Activated CD4-positive, alpha-beta memory T cell treated with anti-CD3 and anti-CD28 coated beads, Interleukin-2, amount 10 ng/mL, durations not matched to agents 7 days and 5 days (primary cell): ENCODE measurements around the gene HOXD12. TPM values are rescaled to one million over a fixed set of nuclear protein-coding genes. Genes with fewer than 3 reads are reported as not detected.

Source experiments
- total RNA-seq, 2 experiments: library from RNA; stranded (reverse); gene quantifications; one replicate each; pipeline ENCODE4 v1.2.3, GENCODE V29; 2021

HOXD12 gene
- total RNA-seq, 2 experiments from 2014 or later: not detected

Other genes starting within 250 kb of the HOXD12 start
- gene LNPK, start 97.5 kb upstream of the HOXD12 start, total RNA-seq: 10 to 100 TPM; 43.5 to 48.7 TPM
- gene EVX2, start 15.8 kb upstream of the HOXD12 start, total RNA-seq: not detected
- gene HOXD13, start 7.1 kb upstream of the HOXD12 start, total RNA-seq: not detected
- gene HOXD11, start 7.5 kb downstream of the HOXD12 start, total RNA-seq: not detected
- gene HOXD10, start 17.0 kb downstream of the HOXD12 start, total RNA-seq: not detected
- gene HOXD9, start 22.9 kb downstream of the HOXD12 start, total RNA-seq: not detected
- gene HOXD8, start 29.9 kb downstream of the HOXD12 start, total RNA-seq: not detected
- gene HOXD4, start 51.8 kb downstream of the HOXD12 start, total RNA-seq: not detected
- gene HOXD3, start 57.5 kb downstream of the HOXD12 start, total RNA-seq: not detected
- not detected for gene HOXD1, start 88.9 kb downstream of the HOXD12 start, total RNA-seq
- 10 to 100 TPM; 12.2 to 15.1 TPM for gene MTX2, start 169.6 kb downstream of the HOXD12 start, total RNA-seq